Stimulated activated CD8-positive, alpha-beta memory T cell treated with anti-CD3 and anti-CD28 coated beads, Interleukin-2, amount 100 ng/mL, for 1 hour (primary cell): ENCODE data around the gene AOPEP.

Source experiments
- DNase-seq, 2 donors: peaks; one replicate each; pipeline ENCODE4 v3.0.0-alpha.2; 2020; ENCODE audit warnings: low read depth in 2 of 2

The AOPEP gene

GRCh38 chr9:94714494-94714893, 12.0 kb upstream of the AOPEP start:
- no peak for DNase-seq

DNA sequence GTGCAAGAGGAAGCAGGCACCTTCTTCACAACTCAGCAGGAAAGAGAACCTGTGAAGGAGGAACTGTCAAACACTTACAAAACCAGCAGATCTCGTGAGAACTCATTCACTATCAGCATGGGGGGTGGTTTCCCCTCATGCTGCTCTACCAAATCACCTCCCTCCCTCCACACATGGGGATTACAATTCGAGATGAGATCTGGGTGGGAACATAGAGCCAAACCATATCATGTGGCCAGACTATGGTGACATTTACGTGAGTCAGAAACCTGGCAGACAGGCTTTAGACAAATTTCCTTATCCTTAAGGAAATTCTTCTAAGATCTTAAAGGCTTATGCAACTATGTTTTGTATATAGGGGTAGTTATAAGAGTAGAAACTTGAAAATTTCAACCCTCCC, 8.7 kb upstream of the AOPEP start:
- DNase-seq = no peak

GRCh38 chr9:94718936-94719335, 7.6 kb upstream of the AOPEP start:
- no peak for DNase-seq

- DNase-seq = no peak
Measured at GRCh38 chr9:94719878-94720277, 6.6 kb upstream of the AOPEP start.

DNA sequence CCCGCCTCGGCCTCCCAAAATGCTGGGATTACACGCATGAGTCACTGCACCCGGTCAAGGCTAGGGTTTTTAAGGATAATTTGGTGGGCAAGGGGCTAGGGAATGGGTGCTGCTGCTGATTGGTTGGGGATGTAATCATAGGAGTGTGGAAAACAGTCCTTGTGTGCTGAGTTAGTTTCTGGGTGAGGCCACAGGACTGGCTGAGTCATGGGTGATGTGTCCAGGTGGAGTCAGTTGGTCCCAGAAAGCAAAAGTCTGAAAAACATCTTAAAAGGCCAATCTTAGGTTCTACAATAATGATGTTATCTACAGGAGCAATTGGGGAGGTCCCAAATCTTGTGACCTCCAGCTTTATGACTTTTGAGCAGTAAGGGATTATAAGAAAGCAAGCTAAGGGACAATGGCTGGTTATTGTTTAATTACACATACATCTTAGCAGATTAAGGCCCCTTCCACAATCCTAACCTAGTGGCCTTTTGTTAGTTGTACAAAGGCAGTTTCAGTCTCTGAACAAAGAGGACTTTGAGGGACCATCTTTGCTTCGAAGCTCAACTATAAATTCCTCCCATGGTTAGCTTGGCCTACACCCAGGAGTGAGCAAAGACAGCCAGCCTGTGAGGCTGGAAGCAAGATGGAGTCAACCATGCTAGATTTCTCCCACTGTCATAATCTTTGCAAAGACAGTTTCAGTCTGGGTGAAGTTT, 5.5 kb upstream of the AOPEP start:
- no peak for DNase-seq

DNA sequence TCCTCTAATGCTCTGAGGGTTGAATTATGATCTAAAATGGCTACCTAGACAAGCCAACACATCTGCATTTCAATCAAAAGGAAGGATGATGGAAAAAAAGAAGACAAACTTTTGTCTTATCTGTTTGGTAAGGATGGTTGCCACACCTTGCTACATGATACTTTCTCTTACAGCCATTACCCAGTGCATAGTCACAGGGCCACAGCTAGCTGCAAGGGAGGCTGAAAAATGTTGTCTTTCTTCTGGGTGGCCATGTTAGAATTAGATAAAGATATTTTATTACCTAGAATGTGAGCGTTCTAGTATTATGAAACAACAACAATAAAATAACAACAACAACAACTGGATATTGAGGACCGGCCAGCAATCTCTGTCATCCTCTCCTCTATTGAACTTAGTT, 4.7 kb upstream of the AOPEP start:
- no peak for DNase-seq

GRCh38 chr9:94725293-94725692, 1.2 kb upstream of the AOPEP start:
- DNase-seq = no peak

GRCh38 chr9:94728719-94729118, 2.2 kb downstream of the AOPEP start:
- no peak for DNase-seq

DNA sequence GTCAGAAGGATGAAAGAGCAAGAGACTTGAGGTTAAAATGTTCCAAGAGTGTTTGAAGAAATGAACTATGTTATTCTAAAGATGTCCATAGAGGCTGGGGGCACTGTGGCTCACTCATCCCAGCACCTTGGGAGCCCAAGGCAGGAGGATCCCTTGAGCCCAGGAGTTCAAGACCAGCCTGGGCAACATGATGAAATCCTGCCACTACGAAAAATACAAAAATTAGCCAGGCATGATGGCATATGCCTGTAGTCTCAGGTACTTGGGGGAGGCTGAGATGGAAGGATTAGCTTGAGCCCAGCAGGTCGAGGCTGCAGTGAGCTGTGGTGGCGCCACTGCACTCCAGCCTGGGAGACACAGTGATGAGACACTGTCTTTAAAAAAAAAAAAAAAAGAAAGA, 2.7 kb downstream of the AOPEP start:
- no peak for DNase-seq

DNA sequence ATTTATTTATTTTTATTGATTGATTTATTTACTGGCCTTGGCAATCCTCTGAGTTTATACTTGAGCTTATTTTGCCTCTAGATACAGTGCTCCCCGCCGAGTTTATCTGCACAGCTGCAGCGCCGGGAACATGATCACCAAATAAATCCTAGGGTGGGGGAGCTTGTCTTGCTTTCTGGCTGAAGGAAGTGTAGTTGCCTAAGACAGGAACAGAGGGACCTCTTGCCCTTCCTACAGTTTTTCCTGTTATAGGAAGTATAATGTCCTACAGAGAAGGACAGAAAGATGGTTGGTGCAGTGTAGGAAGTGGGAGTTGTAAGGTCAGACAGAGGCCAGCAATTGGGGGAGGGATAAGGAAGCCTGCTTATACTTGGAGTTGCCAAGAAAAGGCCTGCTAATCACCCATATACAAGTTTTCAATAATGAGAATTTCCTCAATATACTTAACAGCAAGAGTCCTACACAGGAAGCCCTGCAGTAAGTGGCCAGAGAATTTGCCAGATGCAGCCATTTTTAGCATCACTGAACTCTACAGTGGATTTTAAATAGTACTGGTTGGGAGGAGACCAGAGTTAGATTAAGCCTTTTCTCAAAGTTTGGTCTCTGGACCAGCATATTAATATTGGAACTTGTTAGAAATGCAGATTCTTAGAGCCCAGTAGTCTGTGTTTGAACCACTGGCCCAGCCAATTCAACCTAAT, 7.7 kb downstream of the AOPEP start:
- DNase-seq = no peak

- DNase-seq = no peak
Measured at GRCh38 chr9:94736759-94737158, 10.3 kb downstream of the AOPEP start.

- DNase-seq = no peak
Measured at GRCh38 chr9:94740145-94740840, 13.8 kb downstream of the AOPEP start.

- no peak for DNase-seq
Measured at GRCh38 chr9:94741866-94742265, 15.4 kb downstream of the AOPEP start.

GRCh38 chr9:94743035-94743954, 16.8 kb downstream of the AOPEP start:
- no peak for DNase-seq

GRCh38 chr9:94745806-94746540, 19.5 kb downstream of the AOPEP start:
- DNase-seq = no peak

GRCh38 chr9:94746541-94747370, 20.3 kb downstream of the AOPEP start:
- no peak for DNase-seq

- no peak for DNase-seq
Measured at GRCh38 chr9:94754976-94755475, 28.5 kb downstream of the AOPEP start.

DNA sequence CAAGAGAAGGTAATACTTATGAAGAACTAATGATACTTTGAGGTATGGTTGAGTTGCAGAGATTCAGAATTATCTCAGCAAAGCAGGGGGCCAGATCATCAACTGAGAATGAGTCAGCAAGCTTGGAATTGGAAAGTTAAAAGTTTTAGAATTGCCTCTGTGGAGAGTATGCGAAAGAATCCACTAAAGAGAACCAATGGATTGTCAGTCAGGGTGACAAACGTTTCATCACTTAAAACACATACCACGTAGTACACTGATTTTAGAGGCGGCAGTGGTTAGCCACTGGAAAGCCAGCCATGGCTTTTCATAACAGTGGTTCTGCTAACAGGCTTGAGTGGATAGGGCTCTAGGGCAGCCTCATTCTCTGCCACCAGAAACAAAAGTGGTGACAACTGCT, 30.7 kb downstream of the AOPEP start:
- DNase-seq = no peak

DNA sequence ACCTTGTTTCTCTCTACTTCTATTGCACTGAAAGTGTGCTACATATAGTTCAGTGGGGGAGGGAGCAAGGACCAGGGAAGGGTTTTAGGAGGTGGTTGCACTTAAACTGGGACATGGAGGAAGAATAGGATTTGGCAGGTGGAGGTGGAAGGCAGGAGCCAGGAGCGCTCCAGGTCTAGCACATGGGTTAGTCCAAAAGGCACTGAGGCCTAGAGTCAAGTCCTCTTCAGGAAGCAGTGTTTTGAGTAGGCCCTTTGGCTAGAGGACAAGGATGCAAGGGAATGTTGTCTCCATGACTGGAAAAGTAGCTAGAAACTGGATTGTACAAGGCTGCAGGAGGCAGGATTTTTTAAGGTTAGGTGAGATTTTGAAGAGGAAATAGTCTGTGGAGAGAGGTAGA, 31.5 kb downstream of the AOPEP start:
- no peak for DNase-seq

- DNase-seq = no peak
Measured at GRCh38 chr9:94758880-94759279, 32.4 kb downstream of the AOPEP start.
